IPS-11a (cell line): ENCODE data around the gene UBE2I.
A peak's percentile ranks its signal among the peaks of the same experiment; 100 is the strongest.

Experiments
- H3K4me3 ChIP-seq: one replicate; pipeline ENCODE4 v1.5.1; 2013; ENCODE audit warnings: low read depth, low read length, control low read depth

Gene UBE2I

GRCh38 chr16:1341495-1342420, 32.3 kb downstream of the UBE2I start:
- no peak overlapping the region for H3K4me3 ChIP-seq

GRCh38 chr16:1342526-1343427, 33.3 kb downstream of the UBE2I start:
- no peak overlapping the region for H3K4me3 ChIP-seq

GRCh38 chr16:1343428-1344242, 34.2 kb downstream of the UBE2I start:
- H3K4me3 ChIP-seq = peak overlapping the region; percentile 21

- H3K4me3 ChIP-seq = no peak overlapping the region
Measured at GRCh38 chr16:1344499-1344898, 35.1 kb downstream of the UBE2I start.

GRCh38 chr16:1345087-1345486, 35.7 kb downstream of the UBE2I start:
- H3K4me3 ChIP-seq = no peak overlapping the region

- H3K4me3 ChIP-seq = no peak overlapping the region
Measured at GRCh38 chr16:1345651-1346421, 36.4 kb downstream of the UBE2I start.

GRCh38 chr16:1346422-1347285, 37.2 kb downstream of the UBE2I start:
- H3K4me3 ChIP-seq = no peak overlapping the region

- H3K4me3 ChIP-seq = no peak overlapping the region
Measured at GRCh38 chr16:1347286-1347855, 37.9 kb downstream of the UBE2I start.

GRCh38 chr16:1347962-1348361, 38.5 kb downstream of the UBE2I start:
- H3K4me3 ChIP-seq = no peak overlapping the region

GRCh38 chr16:1348441-1348840, 39.0 kb downstream of the UBE2I start:
- no peak overlapping the region for H3K4me3 ChIP-seq

- no peak overlapping the region for H3K4me3 ChIP-seq
Measured at GRCh38 chr16:1348926-1349325, 39.5 kb downstream of the UBE2I start.

GRCh38 chr16:1349351-1349750, 39.9 kb downstream of the UBE2I start:
- no peak overlapping the region for H3K4me3 ChIP-seq

GRCh38 chr16:1349951-1350350, 40.5 kb downstream of the UBE2I start:
- no peak overlapping the region for H3K4me3 ChIP-seq

- H3K4me3 ChIP-seq = peak overlapping the region; percentile 88
Measured at GRCh38 chr16:1350691-1351090, 41.3 kb downstream of the UBE2I start.

- peak overlapping the region; percentile 88 for H3K4me3 ChIP-seq
Measured at GRCh38 chr16:1351215-1351581, 41.8 kb downstream of the UBE2I start.

- H3K4me3 ChIP-seq = peak within 1 kb of the TSS; percentile 88
Measured at GRCh38 chr16:1351582-1352362, 42.3 kb downstream of the UBE2I start, which contains the start of the genes GNPTG and TSR3. Gene GNPTG (plus strand): TSS chr16:1351931. CDS start chr16:1351966, 35 bp downstream. Gene TSR3 (minus strand): TSS chr16:1351878. CDS start chr16:1351804, 74 bp downstream.

GRCh38 chr16:1354815-1355540, 45.5 kb downstream of the UBE2I start:
- H3K4me3 ChIP-seq = no peak overlapping the region
